HAP-1 (cell line): ENCODE measurements around the gene SYNJ2.
"Not testable (repeated sequence)": the region's sequence is repeated elsewhere in the genome, so short reads cannot be mapped to it uniquely, and the experiment has no call there.

Experiments
- DNase-seq, 2 experiments: peaks; one replicate each; pipeline ENCODE4 v3.0.0-alpha.2; 2016 to 2020; ENCODE audit warnings: low spot score in 2 of 2
- H3K27me3 ChIP-seq: fragments of 250-450 bp; sonication (Bioruptor Pico); 2 replicates; pipeline ENCODE4 v1.5.1; 2020; ENCODE audit warnings: low read depth, mild to moderate bottlenecking, moderate library complexity
- H3K36me3 ChIP-seq: fragments of 250-450 bp; sonication (Bioruptor Pico); replicated peaks from 2 replicates; pipeline ENCODE4 v1.5.1; 2020; ENCODE audit warnings: mild to moderate bottlenecking
- H3K4me1 ChIP-seq: fragments of 250-450 bp; sonication (Bioruptor Pico); 2 replicates; pipeline ENCODE4 v1.5.1; 2020; ENCODE audit warnings: mild to moderate bottlenecking
- H3K4me3 ChIP-seq: fragments of 250-450 bp; sonication (Bioruptor Pico); 2 replicates; pipeline ENCODE4 v1.5.1; 2020; ENCODE audit warnings: mild to moderate bottlenecking, moderate library complexity
- H3K9me3 ChIP-seq: fragments of 250-450 bp; sonication (Bioruptor Pico); 2 replicates; pipeline ENCODE4 v1.5.1; 2020; ENCODE audit warnings: mild to moderate bottlenecking, moderate library complexity
- in situ Hi-C: fragments of 300-500 bp; cut with MboI; formaldehyde crosslinking; loops from 3 replicates; pipeline ENCODE4 v1.14.3; 2020; ENCODE audit warnings: low sequenced_read_pairs, inconsistent platforms, mixed read lengths

SYNJ2 gene

GRCh38 chr6:157946865-157947532 is 34.7 kb upstream of the SYNJ2 start:
- Histone ChIP-seq H3K36me3 (no peaks in the 10 kb centered on the region; the same call in 1 of the 2 replicates), H3K27me3 (no peaks in the 10 kb centered on the region), H3K4me3 (no peak overlapping the region), H3K9me3 (no peaks in the 10 kb centered on the region), H3K4me1 (no peaks in the 10 kb centered on the region)
- in situ Hi-C loops: no loop called here
- no peak for DNase-seq

- H3K4me1 ChIP-seq, H3K4me3 ChIP-seq, in situ Hi-C loops, H3K27me3 ChIP-seq, DNase-seq, H3K9me3 ChIP-seq, H3K36me3 ChIP-seq: not testable (repeated sequence)
Observed at GRCh38 chr6:157950899-157951298, 30.8 kb upstream of the SYNJ2 start.

- DNase-seq: no peak
- Histone ChIP-seq H3K4me3 (no peak overlapping the region), H3K4me1 (no peaks in the 10 kb centered on the region), H3K27me3 (no peaks in the 10 kb centered on the region; the same call in 1 of the 2 replicates), H3K9me3 (no peaks in the 10 kb centered on the region), H3K36me3 (no peaks in the 10 kb centered on the region)
- in situ Hi-C loops: no loop called here
Observed at GRCh38 chr6:157951828-157952227, 29.8 kb upstream of the SYNJ2 start.

- Histone ChIP-seq H3K36me3 (no peaks in the 10 kb centered on the region), H3K4me1 (no peaks in the 10 kb centered on the region), H3K4me3 (no peak overlapping the region), H3K27me3 (no peaks in the 10 kb centered on the region; the same call in 1 of the 2 replicates), H3K9me3 (no peaks in the 10 kb centered on the region; the same call in 1 of the 2 replicates)
- DNase-seq: no peak
- in situ Hi-C loops: no loop called here
Observed at GRCh38 chr6:157952861-157953351, 28.8 kb upstream of the SYNJ2 start.

- H3K9me3 ChIP-seq: peaks cover 2% of the 10 kb centered on the region; the same call in 1 of the 2 replicates
- in situ Hi-C loops: no loop called here
- no peak overlapping the region for H3K4me3 ChIP-seq
- no peak for DNase-seq
- no peaks in the 10 kb centered on the region for H3K36me3 ChIP-seq
- no peaks in the 10 kb centered on the region; the same call in 1 of the 2 replicates for H3K27me3 ChIP-seq
- H3K4me1 ChIP-seq: no peaks in the 10 kb centered on the region
Observed at GRCh38 chr6:157953580-157954091, 28.0 kb upstream of the SYNJ2 start.

GRCh38 chr6:157954150-157955117 is 27.2 kb upstream of the SYNJ2 start:
- no peak for DNase-seq
- Histone ChIP-seq H3K4me1 (no peaks in the 10 kb centered on the region), H3K9me3 (peaks cover 7% of the 10 kb centered on the region), H3K4me3 (no peak overlapping the region), H3K27me3 (no peaks in the 10 kb centered on the region; the same call in 1 of the 2 replicates), H3K36me3 (no peaks in the 10 kb centered on the region)
- in situ Hi-C loops: no loop called here

GRCh38 chr6:157955675-157956074 is 26.0 kb upstream of the SYNJ2 start:
- no peaks in the 10 kb centered on the region for H3K36me3 ChIP-seq
- in situ Hi-C loops: no loop called here
- DNase-seq: no peak
- no peaks in the 10 kb centered on the region; the same call in 1 of the 2 replicates for H3K27me3 ChIP-seq
- H3K4me3 ChIP-seq: no peak overlapping the region
- H3K4me1 ChIP-seq: no peaks in the 10 kb centered on the region
- H3K9me3 ChIP-seq: peaks cover 14% of the 10 kb centered on the region

- Histone ChIP-seq H3K4me3 (no peak overlapping the region), H3K27me3 (no peaks in the 10 kb centered on the region; the same call in 1 of the 2 replicates), H3K9me3 (peaks cover 14% of the 10 kb centered on the region), H3K4me1 (peaks cover 3% of the 10 kb centered on the region), H3K36me3 (no peaks in the 10 kb centered on the region)
- DNase-seq: no peak
- in situ Hi-C loops: no loop called here
Observed at GRCh38 chr6:157956171-157956730, 25.4 kb upstream of the SYNJ2 start.

- peaks cover 13% of the 10 kb centered on the region for H3K4me1 ChIP-seq
- H3K27me3 ChIP-seq: no peaks in the 10 kb centered on the region; the same call in 1 of the 2 replicates
- peaks cover 14% of the 10 kb centered on the region for H3K9me3 ChIP-seq
- in situ Hi-C loops: no loop called here
- no peak overlapping the region for H3K4me3 ChIP-seq
- no peak for DNase-seq
- H3K36me3 ChIP-seq: no peaks in the 10 kb centered on the region
Observed at GRCh38 chr6:157959451-157960227, 22.0 kb upstream of the SYNJ2 start.

- in situ Hi-C loops: no loop called here
- Histone ChIP-seq H3K4me3 (no peak overlapping the region), H3K9me3 (peaks cover 14% of the 10 kb centered on the region), H3K36me3 (no peaks in the 10 kb centered on the region), H3K4me1 (peaks cover 13% of the 10 kb centered on the region), H3K27me3 (no peaks in the 10 kb centered on the region)
- peak in 1 of 2 experiments; percentile 89 for DNase-seq
Observed at GRCh38 chr6:157961153-157961831, 20.4 kb upstream of the SYNJ2 start.

- H3K4me3 ChIP-seq: no peak overlapping the region
- H3K9me3 ChIP-seq: peaks cover 14% of the 10 kb centered on the region
- in situ Hi-C loops: no loop called here
Observed at GRCh38 chr6:157961832-157962575, 19.7 kb upstream of the SYNJ2 start.

More at GRCh38 chr6:157961832-157962575, 19.7 kb upstream of the SYNJ2 start:
- DNase-seq: peak in 1 of 2 experiments; percentile 59
- Histone ChIP-seq H3K27me3 (no peaks in the 10 kb centered on the region), H3K36me3 (no peaks in the 10 kb centered on the region), H3K4me1 (peaks cover 13% of the 10 kb centered on the region)
